CD4-positive, alpha-beta T cell (primary cell): ENCODE data around the gene PRSS22. TPM values are rescaled to one million over a fixed set of nuclear protein-coding genes. Genes with fewer than 3 reads are reported as not detected.

ENCODE experiments used
- ATAC-seq: fragments of 200-7000 bp; cut with Tn5 transposase; one replicate; pipeline ENCODE4 v1.10.0; 2022; ENCODE audit warnings: mild to moderate bottlenecking; ENCODE audit not compliant: poor library complexity
- CTCF ChIA-PET: fragments of 350-600 bp; sonication (Branson Sonifier 250); formaldehyde crosslinking; loops from one replicate; lab custom pipeline; 2021; ENCODE audit warnings: antibody characterized with exemption, inconsistent platforms; lab: Charles Lee
- POLR2A ChIA-PET: fragments of 350-600 bp; sonication (Branson Sonifier 250); formaldehyde crosslinking; loops from one replicate; lab custom pipeline; 2021; ENCODE audit warnings: antibody characterized with exemption, inconsistent platforms; lab: Charles Lee
- DNase-seq, 14 experiments: peaks; one replicate each; pipeline ENCODE4 v3.0.0-alpha.2; 2013 to 2020; ENCODE audit warnings: mixed read lengths in 2 of 14
- H3K27ac ChIP-seq, 2 donors: one replicate each; pipeline versions ENCODE4 v1.5.1 to v1.7.0; 2013; ENCODE audit warnings: low read length in 2 of 2, low read depth in 1 of 2, mild to moderate bottlenecking in 1 of 2
- H3K27me3 ChIP-seq, 2 experiments: 1 replicate in 1 of 2; 2 replicates in 1 of 2; pipeline versions ENCODE4 v1.6.1 to v1.7.0; 2013; ENCODE audit warnings: low read length in 2 of 2, control low read depth in 1 of 2, mild to moderate bottlenecking in 1 of 2, moderate library complexity in 1 of 2; ENCODE audit not compliant: insufficient read depth in 2 of 2, control insufficient read depth in 1 of 2
- H3K36me3 ChIP-seq: one replicate; pipeline ENCODE4 v1.6.1; 2013; ENCODE audit warnings: low read length, control low read depth; ENCODE audit not compliant: insufficient read depth
- H3K4me1 ChIP-seq: one replicate; pipeline ENCODE4 v1.6.1; 2013; ENCODE audit warnings: low read length, control low read depth; ENCODE audit not compliant: insufficient read depth
- H3K4me3 ChIP-seq: one replicate; pipeline ENCODE4 v1.5.1; 2013; ENCODE audit warnings: mild to moderate bottlenecking, low read length, moderate library complexity
- H3K9me3 ChIP-seq, 2 experiments: 1 replicate in 1 of 2; 2 replicates in 1 of 2; pipeline versions ENCODE4 v1.6.1 to v1.7.0; 2013; ENCODE audit warnings: low read length in 2 of 2, mild to moderate bottlenecking in 2 of 2, control low read depth in 1 of 2, moderate library complexity in 1 of 2; ENCODE audit not compliant: control insufficient read depth in 1 of 2, insufficient read depth in 1 of 2
- H3K27ac Mint-ChIP-seq: one replicate; pipeline ENCODE4 v1.8.0; 2020; ENCODE audit warnings: mixed read lengths
- H3K27me3 Mint-ChIP-seq: one replicate; pipeline ENCODE4 v1.8.0; 2021; ENCODE audit warnings: mixed read lengths
- H3K36me3 Mint-ChIP-seq: one replicate; pipeline ENCODE4 v1.8.0; 2021; ENCODE audit warnings: low read depth, mixed read lengths
- H3K4me1 Mint-ChIP-seq: one replicate; pipeline ENCODE4 v1.8.0; 2021; ENCODE audit warnings: low read depth, mixed read lengths
- H3K4me3 Mint-ChIP-seq: one replicate; pipeline ENCODE4 v1.8.0; 2020; ENCODE audit warnings: mild to moderate bottlenecking, mixed read lengths
- H3K9me3 Mint-ChIP-seq: one replicate; pipeline ENCODE4 v1.8.0; 2020; ENCODE audit warnings: mixed read lengths
- CTCF ChIP-seq: fragments of 200-600 bp; IDR thresholded peaks from one replicate; pipeline ENCODE4 v1.8.0; 2022; ENCODE audit warnings: antibody characterized with exemption, mild to moderate bottlenecking
- intact Hi-C, 2 experiments: fragments of 100-400 bp; cut with DNase I in 1 of 2; cut with micrococcal nuclease in 1 of 2; formaldehyde crosslinking; loops; one replicate each; pipeline versions ENCODE4 v1.15.1 to v1.9.0; 2023 to 2025; cut with DNase I, micrococcal nuclease
- total RNA-seq, 174 experiments: library from RNA in 2 of 174; stranded (reverse) in 2 of 174; gene quantifications; one replicate each; pipeline ENCODE4 v1.2.3 and lab custom pipeline; 2021 to 2026

Gene PRSS22
- total RNA-seq, 2 experiments from 2014 or later, result 0.93 to 1.1 TPM

- peaks cover 4% of the 10 kb centered on the region for H3K36me3 Mint-ChIP-seq
- H3K4me1 Mint-ChIP-seq, result peaks cover 13% of the 10 kb centered on the region
- Histone ChIP-seq H3K4me3 (peak overlapping the region; percentile 75), H3K9me3 (peaks cover 0 to 4% of the 10 kb centered on the region in 2 experiments), H3K4me1 (peaks cover 16% of the 10 kb centered on the region), H3K36me3 (no peaks in the 10 kb centered on the region), H3K27me3 (no peaks in the 10 kb centered on the region), H3K27ac (peak overlapping the region; percentile 89 to 93)
- ChIA-PET POLR2A (interaction anchor here (0.6 to 3.8 kb wide), 15 partner anchors 7 to 918 kb away, joined by 3 to 60 read pairs (median 6); partner anchors contain the start of genes ABCA3, ELOB, FLYWCH1 and KCTD5), CTCF (interaction anchor here (1.0 to 2.9 kb wide), 5 partner anchors 7 to 45 kb away, joined by 4 to 19 read pairs (median 6); no protein-coding TSS in a partner anchor)
- ATAC-seq, result no peak
- no peaks in the 10 kb centered on the region for H3K27me3 Mint-ChIP-seq
- peak overlapping the region; percentile 93 for H3K4me3 Mint-ChIP-seq
- DNase-seq, result peak in 10 of 14 experiments; percentile 7 to 70 (median 34)
- no peaks in the 10 kb centered on the region for H3K9me3 Mint-ChIP-seq
- intact Hi-C loops, result loop anchor here (2.0 to 5.0 kb wide), 3 partner anchors 13 to 35 kb away; no protein-coding TSS in a partner anchor
- peak overlapping the region; percentile 99 for H3K27ac Mint-ChIP-seq
- TF ChIP-seq CTCF, result no peak
Measured at GRCh38 chr16:2881783-2882649, 24.0 kb upstream of the PRSS22 start.

- ChIA-PET POLR2A (interaction anchor here (0.6 kb wide), 1 partner anchor 102 kb away, joined by 3 read pairs; no protein-coding TSS in a partner anchor), CTCF (interaction anchor here (0.8 to 1.0 kb wide), 2 partner anchors 12 to 47 kb away, joined by 3 read pairs; no protein-coding TSS in a partner anchor)
- no peak for DNase-seq
- Histone ChIP-seq H3K9me3 (peaks cover 0 to 4% of the 10 kb centered on the region in 2 experiments), H3K27ac (no peak overlapping the region), H3K27me3 (no peaks in the 10 kb centered on the region), H3K4me3 (no peak overlapping the region), H3K4me1 (peaks cover 18% of the 10 kb centered on the region), H3K36me3 (no peaks in the 10 kb centered on the region)
- no peaks in the 10 kb centered on the region for H3K27me3 Mint-ChIP-seq
- H3K9me3 Mint-ChIP-seq, result no peaks in the 10 kb centered on the region
- H3K27ac Mint-ChIP-seq, result peak overlapping the region; percentile 14
- peaks cover 4% of the 10 kb centered on the region for H3K36me3 Mint-ChIP-seq
- no peak for ATAC-seq
- peak overlapping the region; percentile 63 for H3K4me3 Mint-ChIP-seq
- TF ChIP-seq CTCF, result no peak
- intact Hi-C loops, result loop anchor here (5.0 kb wide), 2 partner anchors 37 to 102 kb away; partner anchors contain the start of gene PKMYT1 (in 1 of the 2)
- H3K4me1 Mint-ChIP-seq, result peaks cover 7% of the 10 kb centered on the region
Measured at GRCh38 chr16:2879854-2880508, 22.0 kb upstream of the PRSS22 start.

GRCh38 chr16:2874912-2875362 lies 17.0 kb upstream of the PRSS22 start:
- no peaks in the 10 kb centered on the region for H3K9me3 Mint-ChIP-seq
- POLR2A ChIA-PET, result interaction anchor here (1.0 kb wide), 2 partner anchors 8 to 37 kb away, joined by 6 read pairs; partner anchors contain the start of genes FLYWCH1 and FLYWCH2
- H3K4me1 Mint-ChIP-seq, result no peaks in the 10 kb centered on the region
- peaks cover 0 to under 1% of the 10 kb centered on the region in 2 experiments for H3K9me3 ChIP-seq
- CTCF ChIA-PET, result interaction anchor here (0.6 to 1.4 kb wide), 9 partner anchors 8 to 72 kb away, joined by 3 to 6 read pairs (median 4); partner anchors contain the start of genes FLYWCH1 and FLYWCH2
- H3K4me3 ChIP-seq, result no peak overlapping the region
- H3K27ac Mint-ChIP-seq, result no peak overlapping the region
- no peak overlapping the region for H3K4me3 Mint-ChIP-seq
- H3K36me3 Mint-ChIP-seq, result no peaks in the 10 kb centered on the region
- peaks cover 9% of the 10 kb centered on the region for H3K4me1 ChIP-seq
- H3K27ac ChIP-seq, result no peak overlapping the region
- peak; percentile 95 for TF ChIP-seq CTCF
- peak; percentile 40 to 90 (median 56) for DNase-seq
- no peaks in the 10 kb centered on the region for H3K27me3 Mint-ChIP-seq
- no peaks in the 10 kb centered on the region for H3K36me3 ChIP-seq
- ATAC-seq, result peak; percentile 100
- H3K27me3 ChIP-seq, result no peaks in the 10 kb centered on the region
- intact Hi-C loops, result loop anchor here (1.0 to 5.0 kb wide), 4 partner anchors 44 to 538 kb away; partner anchors contain the start of gene PKMYT1 (in 1 of the 2)
